HS-5 (cell line): ENCODE measurements around the gene RBMY1B.
"Not testable (repeated sequence)": the region's sequence is repeated elsewhere in the genome, so short reads cannot be mapped to it uniquely, and the experiment has no call there.

Source experiments
- DNase-seq: peaks from one replicate; pipeline ENCODE4 v3.0.0-alpha.2; 2012; ENCODE audit warnings: low read depth

The RBMY1B gene

DNA sequence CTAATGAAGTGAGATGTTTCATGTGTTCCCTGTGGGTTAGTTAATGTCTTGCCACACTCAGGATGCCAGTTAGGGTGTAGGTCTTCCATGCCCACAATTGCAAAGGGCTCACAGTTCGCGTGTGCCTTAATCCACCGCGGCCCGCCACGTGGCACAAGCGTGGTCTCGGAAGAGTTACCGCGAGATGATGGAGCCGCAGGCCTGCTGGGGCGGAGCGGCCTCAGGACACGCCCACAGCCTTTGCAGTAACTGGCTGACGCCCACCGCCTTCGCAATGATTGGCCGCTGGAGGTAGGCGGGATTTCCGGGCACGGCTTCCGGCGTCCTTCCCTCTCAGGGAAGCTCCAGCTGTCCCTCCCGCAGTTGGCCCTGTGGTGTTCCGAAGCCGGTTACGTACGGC is at the start of gene RBMY1B:
RBMY1B (plus strand) TSS at position 301 of the 400 bp plus-strand sequence. CDS start 2,013 bp downstream, outside the sequence.
- not testable (repeated sequence) for DNase-seq

GRCh38 chrY:21462915-21463314 is 48.2 kb upstream of the RBMY1B start:
- not testable (repeated sequence) for DNase-seq

GRCh38 chrY:21482967-21483366 is 28.2 kb upstream of the RBMY1B start:
- DNase-seq: no peak

DNA sequence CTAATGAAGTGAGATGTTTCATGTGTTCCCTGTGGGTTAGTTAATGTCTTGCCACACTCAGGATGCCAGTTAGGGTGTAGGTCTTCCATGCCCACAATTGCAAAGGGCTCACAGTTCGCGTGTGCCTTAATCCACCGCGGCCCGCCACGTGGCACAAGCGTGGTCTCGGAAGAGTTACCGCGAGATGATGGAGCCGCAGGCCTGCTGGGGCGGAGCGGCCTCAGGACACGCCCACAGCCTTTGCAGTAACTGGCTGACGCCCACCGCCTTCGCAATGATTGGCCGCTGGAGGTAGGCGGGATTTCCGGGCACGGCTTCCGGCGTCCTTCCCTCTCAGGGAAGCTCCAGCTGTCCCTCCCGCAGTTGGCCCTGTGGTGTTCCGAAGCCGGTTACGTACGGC is 23.4 kb downstream of the RBMY1B start, which contains the start of gene RBMY1A1:
RBMY1A1 (plus strand) TSS at position 301 of the 400 bp plus-strand sequence. CDS start 2,013 bp downstream, outside the sequence.
- DNase-seq: not testable (repeated sequence)

- not testable (repeated sequence) for DNase-seq
Measured at GRCh38 chrY:21559316-21559984, 48.3 kb downstream of the RBMY1B start.
